Neural cell (in vitro differentiated cells): ENCODE measurements around the gene MGAT4A. TPM values are rescaled to one million over a fixed set of nuclear protein-coding genes. Genes with fewer than 3 reads are reported as not detected.

Source experiments
- H2AFZ ChIP-seq: fragments of 200-600, 300-800 bp; sonication (generic), shearing (Covaris generic); 2 replicates; pipeline ENCODE4 v1.6.0; 2014; ENCODE audit warnings: low read depth, mild to moderate bottlenecking, antibody characterized with exemption, low read length, moderate library complexity
- H3F3A ChIP-seq: fragments of 200-600 bp; shearing (Covaris generic); 2 replicates; pipeline ENCODE4 v1.6.1; 2016; ENCODE audit warnings: mild to moderate bottlenecking, moderate library complexity, mixed read lengths, antibody characterized with exemption, low read length; ENCODE audit not compliant: insufficient read depth, poor library complexity, severe bottlenecking
- H3K27ac ChIP-seq: fragments of 200-600, 300-800 bp; sonication (generic), shearing (Covaris generic); 2 replicates; pipeline ENCODE4 v1.5.1; 2014; ENCODE audit warnings: mild to moderate bottlenecking, low read length, moderate library complexity
- H3K27me3 ChIP-seq: fragments of 300-800, 200-600 bp; sonication (generic), shearing (Covaris generic); 2 replicates; pipeline ENCODE4 v1.6.0; 2014; ENCODE audit warnings: mild to moderate bottlenecking, low read depth, low read length, moderate library complexity; ENCODE audit not compliant: insufficient read depth
- H3K36me3 ChIP-seq: fragments of 300-800, 200-600 bp; sonication (generic), shearing (Covaris generic); 2 replicates; pipeline ENCODE4 v1.5.1; 2014; ENCODE audit warnings: mild to moderate bottlenecking, antibody characterized with exemption, low read length, moderate library complexity; ENCODE audit not compliant: insufficient read depth
- H3K4me2 ChIP-seq: fragments of 300-800, 200-600 bp; sonication (generic), shearing (Covaris generic); 2 replicates; pipeline ENCODE4 v1.6.0; 2014; ENCODE audit warnings: mild to moderate bottlenecking, low read length
- H3K4me3 ChIP-seq: fragments of 300-800, 200-600 bp; sonication (generic), shearing (Covaris generic); 2 replicates; pipeline ENCODE4 v1.5.1; 2014; ENCODE audit warnings: mild to moderate bottlenecking, low read length, moderate library complexity
- H3K79me2 ChIP-seq: fragments of 200-600 bp; shearing (Covaris generic); replicated peaks from 2 replicates; pipeline ENCODE4 v1.6.0; 2014; ENCODE audit warnings: mild to moderate bottlenecking, low read length, moderate library complexity; ENCODE audit not compliant: insufficient read depth
- H3K9ac ChIP-seq: fragments of 300-800, 200-600 bp; sonication (generic), shearing (Covaris generic); 2 replicates; pipeline ENCODE4 v1.6.1; 2016; ENCODE audit warnings: mild to moderate bottlenecking, low read length, mixed read lengths
- H3K9me2 ChIP-seq: fragments of 200-600 bp; shearing (Covaris generic); 2 replicates; pipeline ENCODE4 v1.6.1; 2016; ENCODE audit warnings: mild to moderate bottlenecking, low read length, mixed read lengths; ENCODE audit not compliant: insufficient read depth
- H3K9me3 ChIP-seq: fragments of 200-600, 300-800 bp; sonication (generic), shearing (Covaris generic); 2 replicates; pipeline ENCODE4 v1.6.1; 2016; ENCODE audit warnings: mild to moderate bottlenecking, mixed run types, low read length, moderate library complexity, mixed read lengths
- H4K20me1 ChIP-seq: fragments of 200-600 bp; shearing (Covaris generic); 2 replicates; pipeline ENCODE4 v1.6.1; 2016; ENCODE audit warnings: mild to moderate bottlenecking, mixed run types; ENCODE audit not compliant: insufficient read depth
- EP300 ChIP-seq: fragments of 450-650 bp; conservative IDR thresholded peaks from 2 replicates; pipeline ENCODE4 v1.6.1; 2014; ENCODE audit warnings: antibody characterized with exemption, mild to moderate bottlenecking, moderate library complexity; ENCODE audit not compliant: poor library complexity, severe bottlenecking
- EZH2 ChIP-seq: fragments of 200-600, 300-800 bp; shearing (Covaris generic), sonication (generic); IDR thresholded peaks from 2 replicates; pipeline ENCODE4 v1.6.1; 2014; ENCODE audit warnings: antibody characterized with exemption, low read length, borderline replicate concordance, mild to moderate bottlenecking; ENCODE audit not compliant: insufficient read depth, poor library complexity, severe bottlenecking
- MXI1 ChIP-seq: fragments of 450-650 bp; conservative IDR thresholded peaks from 2 replicates; pipeline ENCODE4 v1.6.1; 2014; ENCODE audit warnings: antibody characterized with exemption, mild to moderate bottlenecking; ENCODE audit not compliant: poor library complexity, severe bottlenecking
- POLR2AphosphoS5 ChIP-seq: IDR thresholded peaks from 2 replicates; pipeline ENCODE4 v1.6.1; 2012
- RAD21 ChIP-seq: fragments of 450-650 bp; conservative IDR thresholded peaks from 2 replicates; pipeline ENCODE4 v1.6.1; 2014; ENCODE audit warnings: antibody characterized with exemption, mild to moderate bottlenecking, moderate library complexity
- SMC3 ChIP-seq: fragments of 450-650 bp; conservative IDR thresholded peaks from 2 replicates; pipeline ENCODE4 v1.6.1; 2014; ENCODE audit warnings: antibody characterized with exemption, mild to moderate bottlenecking, moderate library complexity; ENCODE audit not compliant: poor library complexity
- TAF1 ChIP-seq: IDR thresholded peaks from 2 replicates; pipeline ENCODE4 v1.6.1; 2012; ENCODE audit warnings: low read depth
- polyA plus RNA-seq: library from polyadenylated mRNA; depleted of rRNA; stranded (reverse); fragments of >200 nt; gene quantifications from 2 replicates; pipeline ENCODE4 v1.2.3, GENCODE V29; 2014
- TF ChIP-seq, protein P1 (sequence below): IDR thresholded peaks from 2 replicates; pipeline ENCODE4 v1.6.1; 2012; ENCODE audit warnings: borderline replicate concordance
- TF ChIP-seq, protein P2 (sequence below): fragments of 450-650 bp; IDR thresholded peaks from 2 replicates; pipeline ENCODE4 v1.5.1; 2014; ENCODE audit warnings: antibody characterized with exemption, mild to moderate bottlenecking, moderate library complexity; ENCODE audit not compliant: poor library complexity, severe bottlenecking

The MGAT4A gene
- polyA plus RNA-seq, 1 donor from 2014 or later, result 54.8 TPM

- H3K4me3 ChIP-seq, result no peak overlapping the region
- H2AFZ ChIP-seq, result no peak overlapping the region
- no peaks in the 10 kb centered on the region for H3K79me2 ChIP-seq
- no peak overlapping the region for H3K27ac ChIP-seq
- peaks cover 4% of the 10 kb centered on the region for H3K36me3 ChIP-seq
- no peak overlapping the region for H3K4me2 ChIP-seq
- H3F3A ChIP-seq, result no peaks in the 10 kb centered on the region
- no peaks in the 10 kb centered on the region for H3K27me3 ChIP-seq
- no peaks in the 10 kb centered on the region for H3K9me3 ChIP-seq
- no peaks in the 10 kb centered on the region for H3K9me2 ChIP-seq
- H3K9ac ChIP-seq, result no peak overlapping the region
- TF ChIP-seq MXI1 (no peak), RAD21 (no peak), TAF1 (no peak), POLR2AphosphoS5 (no peak), EP300 (no peak), SMC3 (no peak), EZH2 (no peak)
- TF ChIP-seq, protein P1, sequence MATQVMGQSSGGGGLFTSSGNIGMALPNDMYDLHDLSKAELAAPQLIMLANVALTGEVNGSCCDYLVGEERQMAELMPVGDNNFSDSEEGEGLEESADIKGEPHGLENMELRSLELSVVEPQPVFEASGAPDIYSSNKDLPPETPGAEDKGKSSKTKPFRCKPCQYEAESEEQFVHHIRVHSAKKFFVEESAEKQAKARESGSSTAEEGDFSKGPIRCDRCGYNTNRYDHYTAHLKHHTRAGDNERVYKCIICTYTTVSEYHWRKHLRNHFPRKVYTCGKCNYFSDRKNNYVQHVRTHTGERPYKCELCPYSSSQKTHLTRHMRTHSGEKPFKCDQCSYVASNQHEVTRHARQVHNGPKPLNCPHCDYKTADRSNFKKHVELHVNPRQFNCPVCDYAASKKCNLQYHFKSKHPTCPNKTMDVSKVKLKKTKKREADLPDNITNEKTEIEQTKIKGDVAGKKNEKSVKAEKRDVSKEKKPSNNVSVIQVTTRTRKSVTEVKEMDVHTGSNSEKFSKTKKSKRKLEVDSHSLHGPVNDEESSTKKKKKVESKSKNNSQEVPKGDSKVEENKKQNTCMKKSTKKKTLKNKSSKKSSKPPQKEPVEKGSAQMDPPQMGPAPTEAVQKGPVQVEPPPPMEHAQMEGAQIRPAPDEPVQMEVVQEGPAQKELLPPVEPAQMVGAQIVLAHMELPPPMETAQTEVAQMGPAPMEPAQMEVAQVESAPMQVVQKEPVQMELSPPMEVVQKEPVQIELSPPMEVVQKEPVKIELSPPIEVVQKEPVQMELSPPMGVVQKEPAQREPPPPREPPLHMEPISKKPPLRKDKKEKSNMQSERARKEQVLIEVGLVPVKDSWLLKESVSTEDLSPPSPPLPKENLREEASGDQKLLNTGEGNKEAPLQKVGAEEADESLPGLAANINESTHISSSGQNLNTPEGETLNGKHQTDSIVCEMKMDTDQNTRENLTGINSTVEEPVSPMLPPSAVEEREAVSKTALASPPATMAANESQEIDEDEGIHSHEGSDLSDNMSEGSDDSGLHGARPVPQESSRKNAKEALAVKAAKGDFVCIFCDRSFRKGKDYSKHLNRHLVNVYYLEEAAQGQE, result no peak
- TF ChIP-seq, protein P2, sequence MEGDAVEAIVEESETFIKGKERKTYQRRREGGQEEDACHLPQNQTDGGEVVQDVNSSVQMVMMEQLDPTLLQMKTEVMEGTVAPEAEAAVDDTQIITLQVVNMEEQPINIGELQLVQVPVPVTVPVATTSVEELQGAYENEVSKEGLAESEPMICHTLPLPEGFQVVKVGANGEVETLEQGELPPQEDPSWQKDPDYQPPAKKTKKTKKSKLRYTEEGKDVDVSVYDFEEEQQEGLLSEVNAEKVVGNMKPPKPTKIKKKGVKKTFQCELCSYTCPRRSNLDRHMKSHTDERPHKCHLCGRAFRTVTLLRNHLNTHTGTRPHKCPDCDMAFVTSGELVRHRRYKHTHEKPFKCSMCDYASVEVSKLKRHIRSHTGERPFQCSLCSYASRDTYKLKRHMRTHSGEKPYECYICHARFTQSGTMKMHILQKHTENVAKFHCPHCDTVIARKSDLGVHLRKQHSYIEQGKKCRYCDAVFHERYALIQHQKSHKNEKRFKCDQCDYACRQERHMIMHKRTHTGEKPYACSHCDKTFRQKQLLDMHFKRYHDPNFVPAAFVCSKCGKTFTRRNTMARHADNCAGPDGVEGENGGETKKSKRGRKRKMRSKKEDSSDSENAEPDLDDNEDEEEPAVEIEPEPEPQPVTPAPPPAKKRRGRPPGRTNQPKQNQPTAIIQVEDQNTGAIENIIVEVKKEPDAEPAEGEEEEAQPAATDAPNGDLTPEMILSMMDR, result no peak
- no peaks in the 10 kb centered on the region for H4K20me1 ChIP-seq
Measured at GRCh38 chr2:98570356-98570755, 160.6 kb downstream of the MGAT4A start.

DNA sequence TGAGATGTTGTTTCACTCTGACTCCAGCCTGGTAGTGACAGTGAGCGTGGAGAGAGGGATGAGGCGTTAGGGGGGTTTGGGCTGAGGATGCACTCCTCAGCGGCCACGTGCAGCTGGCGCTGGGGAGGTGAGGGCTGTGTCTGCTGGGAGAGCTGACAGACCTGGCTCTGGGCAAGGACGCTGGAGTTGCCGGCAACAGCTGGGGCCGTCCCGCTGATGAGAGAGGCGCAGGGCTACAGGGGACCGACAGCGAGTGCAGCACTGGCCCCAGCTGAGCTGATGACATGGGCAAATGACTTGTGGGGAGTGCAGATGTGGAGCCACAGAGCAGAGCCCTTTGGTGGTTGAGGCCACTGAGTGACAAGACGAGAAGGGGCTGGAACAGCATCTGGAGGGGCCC lies 161.0 kb downstream of the MGAT4A start:
- no peak overlapping the region for H3K27ac ChIP-seq
- H3K79me2 ChIP-seq, result no peaks in the 10 kb centered on the region
- no peaks in the 10 kb centered on the region for H3K27me3 ChIP-seq
- no peak overlapping the region for H3K4me2 ChIP-seq
- H3K9ac ChIP-seq, result no peak overlapping the region
- no peaks in the 10 kb centered on the region for H4K20me1 ChIP-seq
- H3K4me3 ChIP-seq, result no peak overlapping the region
- no peaks in the 10 kb centered on the region for H3F3A ChIP-seq
- peaks cover 4% of the 10 kb centered on the region for H3K36me3 ChIP-seq
- H3K9me3 ChIP-seq, result no peaks in the 10 kb centered on the region
- no peaks in the 10 kb centered on the region for H3K9me2 ChIP-seq
- no peak for TF ChIP-seq EP300
- TF ChIP-seq, protein P1, result no peak
- no peak overlapping the region for H2AFZ ChIP-seq
